ENCODE data around the gene ARMH3. TPM values are rescaled to one million over a fixed set of nuclear protein-coding genes. Genes with fewer than 3 reads are reported as not detected.
A peak's percentile ranks its signal among the peaks of the same experiment; 100 is the strongest.

The ARMH3 gene
- total and polyA plus RNA-seq, 8 donors = 3.5 to 29.0 (median 17.2) TPM

DNA sequence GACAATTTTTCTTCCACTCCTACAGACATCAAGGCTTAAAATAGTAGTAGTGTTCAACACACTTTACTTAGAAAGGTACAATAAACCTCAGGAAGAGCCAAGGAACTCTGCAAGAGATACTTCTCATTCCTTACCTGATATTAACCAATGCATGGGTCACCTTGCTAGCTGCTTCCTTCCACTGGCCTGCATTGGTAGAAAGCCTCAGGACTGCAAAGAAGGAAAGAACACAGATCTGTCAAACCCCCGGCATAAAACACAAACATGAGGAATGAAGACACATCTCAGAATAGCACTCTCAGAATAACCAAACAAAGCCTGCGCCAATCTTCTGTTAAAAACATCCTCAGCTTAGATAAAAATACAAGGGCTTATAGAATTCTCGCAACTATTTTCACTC, 116.2 kb downstream of the ARMH3 start:
- Histone ChIP-seq H3K9me3 (no peaks in the 10 kb centered on the region), H3K36me3 (peaks cover 0 to 16% (median 8%) of the 10 kb centered on the region in 4 donors), H3K4me3 (no peak overlapping the region), H3K27ac (peak overlapping the region in 3 of 5 donors; percentile 43 to 70 (median 47)), H3K4me1 (peaks cover 0 to 35% (median 25%) of the 10 kb centered on the region in 4 donors), H3K27me3 (no peaks in the 10 kb centered on the region)
- WGBS, 5 donors = 74 to 91% (median 83%) methylated on average over 3 of the region's 3 CpGs
- TF ChIP-seq, protein P1, sequence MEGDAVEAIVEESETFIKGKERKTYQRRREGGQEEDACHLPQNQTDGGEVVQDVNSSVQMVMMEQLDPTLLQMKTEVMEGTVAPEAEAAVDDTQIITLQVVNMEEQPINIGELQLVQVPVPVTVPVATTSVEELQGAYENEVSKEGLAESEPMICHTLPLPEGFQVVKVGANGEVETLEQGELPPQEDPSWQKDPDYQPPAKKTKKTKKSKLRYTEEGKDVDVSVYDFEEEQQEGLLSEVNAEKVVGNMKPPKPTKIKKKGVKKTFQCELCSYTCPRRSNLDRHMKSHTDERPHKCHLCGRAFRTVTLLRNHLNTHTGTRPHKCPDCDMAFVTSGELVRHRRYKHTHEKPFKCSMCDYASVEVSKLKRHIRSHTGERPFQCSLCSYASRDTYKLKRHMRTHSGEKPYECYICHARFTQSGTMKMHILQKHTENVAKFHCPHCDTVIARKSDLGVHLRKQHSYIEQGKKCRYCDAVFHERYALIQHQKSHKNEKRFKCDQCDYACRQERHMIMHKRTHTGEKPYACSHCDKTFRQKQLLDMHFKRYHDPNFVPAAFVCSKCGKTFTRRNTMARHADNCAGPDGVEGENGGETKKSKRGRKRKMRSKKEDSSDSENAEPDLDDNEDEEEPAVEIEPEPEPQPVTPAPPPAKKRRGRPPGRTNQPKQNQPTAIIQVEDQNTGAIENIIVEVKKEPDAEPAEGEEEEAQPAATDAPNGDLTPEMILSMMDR (IDR thresholded peaks at IDR 0.05) = no peak
- no peak for TF ChIP-seq EP300 (IDR thresholded peaks at IDR 0.05)
- no peak for TF ChIP-seq POLR2AphosphoS5 (IDR thresholded peaks at IDR 0.05)
- TF ChIP-seq POLR2A (IDR thresholded peaks at IDR 0.05) = no peak
- no peak for DNase-seq
- intact Hi-C loops (cut with DNase I; ENCODE audit: low total_unique reads) = no loop called here

DNA sequence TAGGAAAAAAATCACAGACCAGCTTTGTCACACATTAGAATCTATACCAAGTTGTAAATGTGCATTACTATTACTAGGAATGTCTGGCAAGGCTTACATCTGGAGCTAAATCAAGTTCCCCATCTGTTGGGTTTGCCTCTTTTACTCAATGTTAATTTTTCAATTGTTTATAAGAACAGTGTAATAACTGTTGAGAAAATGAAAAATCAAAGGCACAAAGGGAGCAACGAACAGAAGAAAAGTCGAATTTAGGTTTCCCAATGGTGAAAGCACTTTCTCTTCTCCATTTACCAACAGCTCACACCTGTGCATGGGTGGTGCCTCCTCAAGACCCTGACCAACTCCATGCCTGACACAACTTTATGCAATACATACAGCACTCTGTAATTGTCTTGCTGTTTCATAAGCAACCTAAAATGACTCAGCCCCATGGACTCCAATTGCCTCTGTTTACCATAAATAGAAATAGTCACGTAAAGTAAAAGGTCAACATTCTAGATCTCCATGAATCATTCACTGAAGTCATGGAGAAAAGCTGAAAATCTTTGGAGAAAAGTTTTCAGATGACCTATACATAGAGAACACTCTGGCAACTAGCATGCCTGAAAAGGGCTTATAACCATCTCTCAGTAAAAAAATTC, 116.8 kb downstream of the ARMH3 start:
- no peaks in the 10 kb centered on the region for H3K9me3 ChIP-seq
- WGBS, 5 donors = 53 to 82% (median 66%) methylated on average over 3 of the region's 3 CpGs
- intact Hi-C loops (cut with DNase I; ENCODE audit: low total_unique reads) = no loop called here
- TF ChIP-seq POLR2AphosphoS5 (IDR thresholded peaks at IDR 0.05) = peak in 1 of 3 donors; percentile 73
- no peak for TF ChIP-seq EP300 (IDR thresholded peaks at IDR 0.05)
- peaks cover 0 to 41% (median 26%) of the 10 kb centered on the region in 4 donors for H3K4me1 ChIP-seq
- H3K36me3 ChIP-seq = peaks cover 0 to 16% (median 5%) of the 10 kb centered on the region in 4 donors
- H3K27me3 ChIP-seq = no peaks in the 10 kb centered on the region
- H3K4me3 ChIP-seq = no peak overlapping the region
- DNase-seq = peak in 1 of 2 donors; percentile 30
- peak overlapping the region in 4 of 5 donors; percentile 36 to 70 (median 45) for H3K27ac ChIP-seq

DNA sequence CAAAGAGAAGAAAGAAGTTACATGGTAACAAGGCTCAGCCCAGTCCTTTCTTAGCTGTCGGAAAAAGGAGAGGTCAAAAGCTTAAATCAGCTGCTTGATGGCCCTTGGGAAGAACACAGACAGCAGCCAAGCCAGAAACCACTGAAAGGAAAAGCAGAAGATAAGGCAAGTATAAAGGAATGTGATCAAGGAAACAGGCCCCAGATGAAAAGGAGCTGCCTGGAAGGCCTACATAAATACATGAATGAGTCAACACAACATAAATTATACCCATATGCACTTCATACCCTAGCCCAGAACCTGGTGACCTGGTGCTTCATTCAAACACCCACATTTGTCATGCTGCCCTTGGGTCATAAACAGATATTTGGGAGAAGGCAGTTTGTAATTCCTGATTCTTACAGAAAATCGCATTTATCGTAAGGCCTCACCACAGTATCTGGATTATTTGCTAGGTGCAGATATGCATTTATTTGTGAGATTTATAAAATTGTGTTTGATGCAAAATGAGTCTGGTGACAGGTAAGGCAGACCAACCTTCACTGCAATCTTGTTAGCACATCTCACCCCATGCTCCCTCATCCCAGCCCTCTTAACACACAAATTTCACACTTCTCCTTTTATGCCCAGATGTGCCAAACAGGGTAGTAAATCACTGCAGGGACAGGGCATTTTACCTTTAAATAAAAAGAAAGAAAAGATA, 117.5 kb downstream of the ARMH3 start:
- peak in 1 of 3 donors; percentile 24 for TF ChIP-seq POLR2AphosphoS5 (IDR thresholded peaks at IDR 0.05)
- TF ChIP-seq POLR2A (IDR thresholded peaks at IDR 0.05) = no peak
- peak in 1 of 2 donors; percentile 24 for DNase-seq
- Histone ChIP-seq H3K36me3 (peaks cover 0 to 16% (median 4%) of the 10 kb centered on the region in 4 donors), H3K4me3 (no peak overlapping the region), H3K27me3 (no peaks in the 10 kb centered on the region), H3K9me3 (no peaks in the 10 kb centered on the region), H3K27ac (peak overlapping the region in 3 of 5 donors; percentile 22 to 70 (median 36)), H3K4me1 (peaks cover 0 to 43% (median 26%) of the 10 kb centered on the region in 4 donors)
- 71 to 82% (median 76%) methylated on average over 3 of the region's 3 CpGs for WGBS, 5 donors
- intact Hi-C loops (cut with DNase I; ENCODE audit: low total_unique reads) = no loop called here

DNA sequence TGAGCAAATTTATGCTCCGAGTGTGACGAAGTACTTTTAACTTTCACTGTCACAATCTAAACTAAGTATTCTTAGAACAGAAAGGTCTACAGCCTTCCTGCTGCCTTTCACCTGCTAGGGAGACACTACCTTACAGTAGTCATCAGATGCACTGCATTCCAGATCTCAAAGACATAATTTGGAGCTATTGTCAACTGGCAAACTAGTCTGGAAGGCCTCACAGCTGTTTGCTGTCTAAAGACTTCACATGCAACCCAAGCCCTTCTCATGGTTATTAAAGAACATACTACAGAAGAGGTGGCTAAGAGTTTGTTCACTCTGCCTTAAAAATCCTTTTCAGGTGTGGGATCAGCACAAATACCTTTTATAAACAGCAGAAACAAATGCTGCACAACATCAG, 120.5 kb downstream of the ARMH3 start:
- H3K9me3 ChIP-seq = no peaks in the 10 kb centered on the region
- intact Hi-C loops (cut with DNase I; ENCODE audit: low total_unique reads) = no loop called here
- peaks cover 0 to 16% (median 9%) of the 10 kb centered on the region in 4 donors for H3K36me3 ChIP-seq
- no peaks in the 10 kb centered on the region for H3K27me3 ChIP-seq
- peaks cover 0 to 39% (median 18%) of the 10 kb centered on the region in 4 donors for H3K4me1 ChIP-seq
- TF ChIP-seq, protein P1 (IDR thresholded peaks at IDR 0.05) = no peak
- TF ChIP-seq POLR2A (IDR thresholded peaks at IDR 0.05) = no peak
- TF ChIP-seq EP300 (IDR thresholded peaks at IDR 0.05) = no peak
- TF ChIP-seq POLR2AphosphoS5 (IDR thresholded peaks at IDR 0.05) = no peak
- DNase-seq = peak in 1 of 2 donors; percentile 3
- 85 to 94% (median 93%) methylated on average over 2 of the region's 2 CpGs for WGBS, 5 donors
- no peak overlapping the region for H3K27ac ChIP-seq
- H3K4me3 ChIP-seq = no peak overlapping the region

DNA sequence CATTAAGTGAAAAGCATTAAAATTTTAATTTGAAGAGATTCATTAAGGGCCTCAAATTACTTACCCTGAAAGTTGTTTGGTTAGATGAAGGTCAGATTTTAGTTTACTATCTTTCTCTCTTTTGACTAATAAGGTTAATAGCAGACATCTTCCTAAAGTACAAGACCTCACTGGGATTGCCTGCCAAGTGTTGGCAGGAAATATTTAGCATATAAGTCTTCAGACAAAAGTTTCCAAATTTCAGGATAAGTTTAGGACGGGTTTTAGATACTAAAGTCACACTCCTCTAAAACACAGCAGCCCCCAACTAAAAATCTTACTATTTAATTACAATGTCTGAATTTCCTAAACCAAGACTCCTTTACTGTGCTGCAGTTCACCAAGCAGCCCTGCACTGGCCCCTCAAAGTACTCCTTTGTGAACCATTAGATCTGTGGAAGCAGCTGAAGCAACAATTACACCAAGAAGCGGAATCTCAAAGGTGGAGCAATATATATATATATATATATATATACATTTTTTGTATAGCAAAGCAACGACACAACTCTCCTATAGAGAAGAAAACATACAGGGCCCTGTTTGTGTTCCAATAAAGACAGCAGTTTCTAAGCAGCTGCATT, 121.2 kb downstream of the ARMH3 start:
- H3K36me3 ChIP-seq = peaks cover 0 to 15% (median 9%) of the 10 kb centered on the region in 4 donors
- no peak for DNase-seq
- no peak overlapping the region for H3K4me3 ChIP-seq
- peaks cover 0 to 39% (median 15%) of the 10 kb centered on the region in 4 donors for H3K4me1 ChIP-seq
- no peaks in the 10 kb centered on the region for H3K9me3 ChIP-seq
- WGBS, 5 donors = 75 to 91% (median 76%) methylated on average over 3 of the region's 3 CpGs
- no peak overlapping the region for H3K27ac ChIP-seq
- no peak for TF ChIP-seq EP300 (IDR thresholded peaks at IDR 0.05)
- TF ChIP-seq POLR2A (IDR thresholded peaks at IDR 0.05) = no peak
- TF ChIP-seq, protein P1 (IDR thresholded peaks at IDR 0.05) = no peak
- TF ChIP-seq POLR2AphosphoS5 (IDR thresholded peaks at IDR 0.05) = no peak
- no peaks in the 10 kb centered on the region for H3K27me3 ChIP-seq
- intact Hi-C loops (cut with DNase I; ENCODE audit: low total_unique reads) = no loop called here

All from stomach (tissue), 9 donors.